ENCODE data around the gene BCL10.

BCL10 gene

DNA sequence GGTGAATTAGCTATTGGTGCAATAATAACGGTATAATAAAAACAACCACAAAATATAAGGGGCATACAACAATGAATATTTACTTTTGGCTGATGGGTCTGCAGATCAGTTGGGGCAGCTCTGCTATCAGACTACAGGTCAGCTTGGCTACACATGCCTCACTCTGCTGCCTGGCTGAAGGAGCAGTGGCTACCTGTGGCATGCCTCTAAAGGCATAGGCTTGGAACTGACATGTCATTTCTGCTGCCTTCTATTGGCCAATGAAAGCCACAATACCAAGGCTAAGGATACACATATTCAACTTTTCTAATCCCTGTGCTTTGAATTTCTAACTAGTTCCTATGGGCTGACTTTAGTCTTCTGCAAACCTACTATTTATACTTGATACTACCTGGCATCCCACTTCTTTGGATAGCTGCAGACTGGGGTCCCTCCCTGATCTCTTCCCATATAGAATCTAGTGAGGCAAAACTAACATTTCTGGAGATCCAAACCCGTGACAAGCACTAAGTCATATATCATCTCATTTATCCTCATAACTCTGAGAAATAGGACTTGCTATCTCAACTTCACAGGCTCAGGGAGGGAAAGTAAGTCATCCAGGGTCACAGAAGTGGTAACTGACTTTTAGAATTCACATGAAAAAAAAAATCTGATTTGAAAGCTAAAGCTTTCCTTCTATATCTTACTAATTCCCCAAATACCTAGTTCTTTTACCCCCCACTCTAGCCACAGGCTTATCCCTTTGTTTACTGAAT lies 56.4 kb downstream of the BCL10 start:
- no peak for DNase-seq

DNA sequence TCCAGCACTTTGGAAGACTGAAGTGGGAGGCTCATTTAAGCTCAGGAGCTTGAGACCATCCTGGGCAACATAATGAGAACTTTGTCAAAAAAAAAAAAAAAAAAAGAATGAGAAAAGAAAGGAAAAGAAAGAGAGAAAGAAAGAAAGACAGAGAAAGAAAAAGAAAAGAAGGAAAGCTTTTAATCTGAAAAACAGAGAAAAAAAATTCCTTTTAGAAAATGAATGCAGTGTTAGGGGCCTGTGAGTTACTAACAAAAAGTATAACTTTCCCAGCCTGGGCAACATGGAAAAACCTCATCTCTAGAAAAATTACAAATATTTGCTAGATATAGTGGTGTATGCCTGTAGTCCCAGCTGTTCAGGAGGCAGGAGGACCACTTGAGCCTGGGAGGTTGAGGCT lies 59.7 kb downstream of the BCL10 start:
- no peak for DNase-seq
